Natural killer cell (primary cell): Measurements from ENCODE around the gene SH2D3A. TPM values are rescaled to one million over a fixed set of nuclear protein-coding genes. Genes with fewer than 3 reads are reported as not detected.

Experiments used
- ATAC-seq, 3 donors: fragments of 150-1000 bp in 2 of 3; fragments of 200-7000 bp in 1 of 3; cut with Tn5 transposase; 1 replicate in 1 of 3; 2 replicates in 2 of 3; pipeline ENCODE4 v1.10.0; 2021; ENCODE audit warnings: mild to moderate bottlenecking in 2 of 3, moderate library complexity in 2 of 3
- DNase-seq, 2 donors: peaks; one replicate each; pipeline versions ENCODE4 v3.0.0 to v3.0.0-alpha.2; 2013 to 2021; ENCODE audit warnings: mixed read lengths in 1 of 2
- H3K27ac ChIP-seq: one replicate; pipeline ENCODE4 v1.5.1; 2013; ENCODE audit warnings: mild to moderate bottlenecking, low read length
- H3K27me3 ChIP-seq: one replicate; pipeline ENCODE4 v1.6.1; 2013; ENCODE audit warnings: low read length; ENCODE audit not compliant: control insufficient read depth, insufficient read depth
- H3K36me3 ChIP-seq: one replicate; pipeline ENCODE4 v1.6.1; 2013; ENCODE audit warnings: low read length; ENCODE audit not compliant: control insufficient read depth, insufficient read depth
- H3K4me1 ChIP-seq: one replicate; pipeline ENCODE4 v1.6.1; 2013; ENCODE audit warnings: low read length; ENCODE audit not compliant: control insufficient read depth, insufficient read depth
- H3K4me3 ChIP-seq: one replicate; pipeline ENCODE4 v1.5.1; 2013; ENCODE audit warnings: low read length
- H3K9me3 ChIP-seq: one replicate; pipeline ENCODE4 v1.6.1; 2013; ENCODE audit warnings: low read length; ENCODE audit not compliant: control insufficient read depth, insufficient read depth
- H3K27ac Mint-ChIP-seq, 2 donors: one replicate each; pipeline ENCODE4 v1.8.0; 2022; ENCODE audit warnings: mild to moderate bottlenecking in 2 of 2, mixed read lengths in 2 of 2, moderate library complexity in 1 of 2
- H3K27me3 Mint-ChIP-seq, 2 donors: one replicate each; pipeline ENCODE4 v1.8.0; 2022; ENCODE audit warnings: low read depth in 2 of 2, mixed read lengths in 2 of 2
- H3K36me3 Mint-ChIP-seq: one replicate; pipeline ENCODE4 v1.8.0; 2022; ENCODE audit warnings: mixed read lengths
- H3K4me1 Mint-ChIP-seq, 2 donors: one replicate each; pipeline ENCODE4 v1.8.0; 2022; ENCODE audit warnings: mixed read lengths in 2 of 2
- H3K4me3 Mint-ChIP-seq: one replicate; pipeline ENCODE4 v1.8.0; 2022; ENCODE audit warnings: mild to moderate bottlenecking, moderate library complexity, mixed read lengths
- H3K9me3 Mint-ChIP-seq, 2 donors: one replicate each; pipeline ENCODE4 v1.8.0; 2022; ENCODE audit warnings: mixed read lengths in 2 of 2
- WGBS: methylation state at CpG from one replicate; pipeline ENCODE4 v1.1.7; 2013; ENCODE audit warnings: missing lambda C conversion rate; ENCODE audit not compliant: insufficient coverage; 5-methylcytosine and 5-hydroxymethylcytosine counted together
- intact Hi-C: fragments of 100-400 bp; cut with micrococcal nuclease; formaldehyde crosslinking; loops from one replicate; pipeline ENCODE4 v1.14.2; 2022
- total RNA-seq, 4 donors: library from RNA; stranded (reverse); fragments of 120-200 nt in 1 of 4; gene quantifications; one replicate each; pipeline versions ENCODE4 v1.2.3 to v1.2.4, GENCODE V29; 2013 to 2022
- TF ChIP-seq, protein P1 (sequence below): fragments of 200-600 bp; IDR thresholded peaks from one replicate; pipeline ENCODE4 v1.8.0; 2022; ENCODE audit warnings: antibody characterized with exemption

SH2D3A gene
- total RNA-seq, 3 donors from 2014 or later (not counting 1 experiment from before 2014, with no cell fraction given): 14.6 to 20.1 (median 15.3) TPM

DNA sequence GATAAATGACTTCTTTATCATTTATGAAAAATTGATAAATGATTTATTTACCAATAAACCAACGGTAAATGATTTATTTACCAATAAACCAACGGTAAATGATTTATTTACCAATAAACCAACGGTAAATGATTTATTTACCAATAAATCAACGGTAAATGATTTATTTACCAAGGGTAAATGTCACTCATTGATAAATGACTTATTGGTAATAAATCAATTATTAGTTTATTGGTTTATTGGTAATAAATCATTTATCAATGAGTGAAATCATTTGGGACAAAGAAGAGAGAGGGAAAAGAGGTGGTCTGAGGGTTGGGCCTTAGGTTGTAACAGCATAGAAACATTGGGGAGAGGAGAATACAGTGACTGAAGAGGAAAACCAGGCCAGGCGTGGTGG, 26.7 kb upstream of the SH2D3A start:
- Histone ChIP-seq H3K36me3 (peaks cover 2% of the 10 kb centered on the region), H3K27me3 (no peaks in the 10 kb centered on the region), H3K27ac (no peak overlapping the region), H3K4me3 (no peak overlapping the region), H3K9me3 (no peaks in the 10 kb centered on the region), H3K4me1 (peaks cover 12% of the 10 kb centered on the region)
- no peaks in the 10 kb centered on the region for H3K9me3 Mint-ChIP-seq
- H3K4me1 Mint-ChIP-seq: peaks cover 59 to 80% of the 10 kb centered on the region in 2 donors
- WGBS: 97% methylated on average over 1 of the region's 5 CpGs
- ATAC-seq (no peak), DNase-seq (no peak)
- H3K36me3 Mint-ChIP-seq: no peaks in the 10 kb centered on the region
- TF ChIP-seq, protein P1, sequence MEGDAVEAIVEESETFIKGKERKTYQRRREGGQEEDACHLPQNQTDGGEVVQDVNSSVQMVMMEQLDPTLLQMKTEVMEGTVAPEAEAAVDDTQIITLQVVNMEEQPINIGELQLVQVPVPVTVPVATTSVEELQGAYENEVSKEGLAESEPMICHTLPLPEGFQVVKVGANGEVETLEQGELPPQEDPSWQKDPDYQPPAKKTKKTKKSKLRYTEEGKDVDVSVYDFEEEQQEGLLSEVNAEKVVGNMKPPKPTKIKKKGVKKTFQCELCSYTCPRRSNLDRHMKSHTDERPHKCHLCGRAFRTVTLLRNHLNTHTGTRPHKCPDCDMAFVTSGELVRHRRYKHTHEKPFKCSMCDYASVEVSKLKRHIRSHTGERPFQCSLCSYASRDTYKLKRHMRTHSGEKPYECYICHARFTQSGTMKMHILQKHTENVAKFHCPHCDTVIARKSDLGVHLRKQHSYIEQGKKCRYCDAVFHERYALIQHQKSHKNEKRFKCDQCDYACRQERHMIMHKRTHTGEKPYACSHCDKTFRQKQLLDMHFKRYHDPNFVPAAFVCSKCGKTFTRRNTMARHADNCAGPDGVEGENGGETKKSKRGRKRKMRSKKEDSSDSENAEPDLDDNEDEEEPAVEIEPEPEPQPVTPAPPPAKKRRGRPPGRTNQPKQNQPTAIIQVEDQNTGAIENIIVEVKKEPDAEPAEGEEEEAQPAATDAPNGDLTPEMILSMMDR: no peak
- H3K4me3 Mint-ChIP-seq: peak overlapping the region; percentile 41
- intact Hi-C loops: no loop called here
- H3K27ac Mint-ChIP-seq: peak overlapping the region; percentile 71 to 72
- H3K27me3 Mint-ChIP-seq: no peaks in the 10 kb centered on the region

DNA sequence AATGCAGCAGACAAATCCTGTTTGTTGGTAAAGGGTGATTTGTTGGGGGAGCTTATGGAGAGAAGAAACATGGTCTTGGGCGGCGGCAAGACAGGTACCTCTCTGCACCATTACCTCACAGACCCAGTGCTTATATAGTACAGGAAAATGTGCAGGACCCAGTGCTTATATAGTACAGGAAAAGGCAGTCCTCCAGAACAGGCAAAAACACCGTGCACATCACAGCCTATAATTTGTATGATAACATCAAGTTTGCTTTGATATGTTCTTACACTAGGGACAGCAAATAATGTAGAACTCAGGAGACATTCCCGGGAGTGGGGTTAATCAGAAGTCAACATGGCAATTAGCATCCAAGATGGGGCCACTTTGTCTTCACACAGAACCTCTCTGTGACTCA, 26.2 kb upstream of the SH2D3A start:
- H3K27ac Mint-ChIP-seq: peak overlapping the region; percentile 71 to 72
- H3K27me3 Mint-ChIP-seq: no peaks in the 10 kb centered on the region
- H3K36me3 ChIP-seq: peaks cover 7% of the 10 kb centered on the region
- H3K4me3 ChIP-seq: no peak overlapping the region
- 83% methylated on average over 2 of the region's 4 CpGs for WGBS
- H3K4me3 Mint-ChIP-seq: no peak overlapping the region
- H3K4me1 Mint-ChIP-seq: peaks cover 57 to 82% of the 10 kb centered on the region in 2 donors
- no peak for ATAC-seq
- H3K27ac ChIP-seq: no peak overlapping the region
- no peaks in the 10 kb centered on the region for H3K9me3 Mint-ChIP-seq
- no peaks in the 10 kb centered on the region for H3K9me3 ChIP-seq
- TF ChIP-seq, protein P1: no peak
- intact Hi-C loops: no loop called here
- peak in 1 of 2 donors; percentile 25 for DNase-seq
- no peaks in the 10 kb centered on the region for H3K36me3 Mint-ChIP-seq
- no peaks in the 10 kb centered on the region for H3K27me3 ChIP-seq
- H3K4me1 ChIP-seq: peaks cover 18% of the 10 kb centered on the region

DNA sequence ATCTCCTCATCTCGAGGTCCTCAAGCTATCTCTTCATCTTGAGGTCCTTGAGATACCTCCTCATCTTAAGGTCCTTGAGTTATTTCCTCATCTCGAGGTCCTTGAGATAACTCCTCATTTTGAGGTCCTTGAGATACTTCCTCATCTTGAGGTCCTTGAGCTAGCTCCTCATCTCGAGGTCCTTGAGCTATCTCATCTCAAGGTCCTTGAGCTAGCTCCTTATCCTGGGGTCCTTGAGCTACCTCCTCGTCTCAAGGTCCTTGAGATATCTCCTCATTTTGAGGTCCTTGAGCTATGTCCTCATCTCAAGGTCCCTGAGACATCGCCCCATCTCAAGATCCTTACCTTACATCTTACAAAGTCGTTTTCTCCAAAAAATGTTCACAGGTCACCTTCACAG, 24.0 kb upstream of the SH2D3A start:
- Mint-ChIP-seq H3K27me3 (no peaks in the 10 kb centered on the region), H3K4me1 (peaks cover 50 to 81% of the 10 kb centered on the region in 2 donors), H3K9me3 (no peaks in the 10 kb centered on the region)

More for the DNA sequence above, 24.0 kb upstream of the SH2D3A start:
- H3K36me3 ChIP-seq: peaks cover 9% of the 10 kb centered on the region
- DNase-seq: no peak
- intact Hi-C loops: no loop called here
- Mint-ChIP-seq H3K4me3 (no peak overlapping the region), H3K36me3 (no peaks in the 10 kb centered on the region), H3K27ac (peak overlapping the region; percentile 71 to 72)
- no peaks in the 10 kb centered on the region for H3K9me3 ChIP-seq
- peaks cover 15% of the 10 kb centered on the region for H3K4me1 ChIP-seq
- no peak overlapping the region for H3K27ac ChIP-seq
- TF ChIP-seq, protein P1: no peak
- no peaks in the 10 kb centered on the region for H3K27me3 ChIP-seq
- H3K4me3 ChIP-seq: no peak overlapping the region
- no peak for ATAC-seq
- 91% methylated on average over 6 of the region's 6 CpGs for WGBS
